Uterus (tissue), 4 donors: ENCODE data around the gene CLTA. TPM values are rescaled to one million over a fixed set of nuclear protein-coding genes. Genes with fewer than 3 reads are reported as not detected.
"Not testable (repeated sequence)": the region's sequence is repeated elsewhere in the genome, so short reads cannot be mapped to it uniquely, and the experiment has no call there.

Experiments used
- DNase-seq, 2 donors: peaks; one replicate each; pipeline ENCODE4 v3.0.0-alpha.2; 2019 to 2020
- H3K27ac ChIP-seq, 2 donors: fragments of 200-600 bp; sonication (generic); 1 replicate in 1 of 2; 2 replicates in 1 of 2; pipeline ENCODE4 v1.5.1; 2016 to 2018
- H3K27me3 ChIP-seq, 2 donors: fragments of 200-600 bp; sonication (generic); one replicate each; pipeline ENCODE4 v1.5.1; 2018 to 2019; ENCODE audit warnings: control low read depth in 1 of 2
- H3K36me3 ChIP-seq, 2 donors: fragments of 200-600 bp; sonication (generic); one replicate each; pipeline ENCODE4 v1.5.1; 2019; ENCODE audit warnings: control low read depth in 1 of 2
- H3K4me1 ChIP-seq, 2 donors: fragments of 200-600 bp; sonication (generic); one replicate each; pipeline ENCODE4 v1.5.1; 2018 to 2019; ENCODE audit warnings: control low read depth in 1 of 2
- H3K4me3 ChIP-seq, 2 donors: fragments of 200-600 bp; sonication (generic); 1 replicate in 1 of 2; 2 replicates in 1 of 2; pipeline ENCODE4 v1.5.1; 2018 to 2019; ENCODE audit warnings: mild to moderate bottlenecking in 1 of 2
- H3K9me3 ChIP-seq, 2 donors: fragments of 200-600 bp; sonication (generic); one replicate each; pipeline ENCODE4 v1.5.1; 2019; ENCODE audit warnings: control low read depth in 1 of 2
- CTCF ChIP-seq, 4 experiments: fragments of 200-600 bp in 2 of 4; fragments of 450-650 bp in 2 of 4; sonication (generic) in 2 of 4; IDR thresholded peaks; one replicate each; pipeline ENCODE4 v1.5.1; 2016 to 2019; ENCODE audit warnings: antibody characterized with exemption in 4 of 4, mild to moderate bottlenecking in 2 of 4, moderate library complexity in 1 of 4
- POLR2A ChIP-seq, 2 donors: fragments of 450-650 bp; IDR thresholded peaks; one replicate each; pipeline ENCODE4 v1.6.1; 2016; ENCODE audit warnings: antibody characterized with exemption in 2 of 2, mild to moderate bottlenecking in 1 of 2, moderate library complexity in 1 of 2
- intact Hi-C: fragments of 100-400 bp; cut with DNase I; formaldehyde crosslinking; loops from one replicate; pipeline ENCODE4 v1.15.1; 2023; ENCODE audit warnings: low total_unique reads
- total RNA-seq, 4 donors: library from RNA; depleted of rRNA in 3 of 4; stranded (reverse); fragments of >200 nt in 3 of 4; gene quantifications; one replicate each; pipeline versions ENCODE4 v1.1.0 to v1.2.4, GENCODE V29; 2014 to 2023
- donor health status: DM: yes; HTN: yes; CAD: no.

Gene CLTA
- total RNA-seq, 4 donors from 2014 or later: 111 to 191 (median 141) TPM

DNA sequence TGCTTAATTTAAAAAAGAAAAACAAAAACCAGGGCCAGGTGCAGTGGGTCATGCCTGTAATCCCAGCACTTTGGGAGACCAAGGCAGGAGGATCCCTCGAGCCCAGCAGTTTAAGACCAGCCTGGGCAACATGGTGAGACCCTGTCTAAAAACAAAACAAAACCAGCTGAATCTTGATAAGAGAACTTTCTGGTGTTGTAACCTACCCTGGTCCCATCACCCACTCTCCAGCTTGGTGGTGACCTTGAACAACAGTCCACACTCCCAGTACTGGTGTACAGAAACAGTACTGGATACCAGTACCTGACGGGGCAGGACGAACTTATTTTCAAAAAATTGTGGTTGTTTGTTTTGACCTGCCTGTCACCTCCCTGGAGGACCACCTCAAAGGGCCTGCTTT is 30.9 kb downstream of the CLTA start:
- no peaks in the 10 kb centered on the region for H3K4me1 ChIP-seq
- intact Hi-C loops: no loop called here
- H3K27me3 ChIP-seq: no peaks in the 10 kb centered on the region
- no peaks in the 10 kb centered on the region for H3K36me3 ChIP-seq
- no peak for DNase-seq
- TF ChIP-seq POLR2A (IDR thresholded peaks at IDR 0.05): no peak
- TF ChIP-seq CTCF (IDR thresholded peaks at IDR 0.05): no peak
- H3K9me3 ChIP-seq: peaks cover 0 to 4% of the 10 kb centered on the region in 2 donors
- H3K4me3 ChIP-seq: no peak overlapping the region
- no peak overlapping the region for H3K27ac ChIP-seq

- H3K4me3 ChIP-seq: no peak overlapping the region
- peaks cover 0 to 4% of the 10 kb centered on the region in 2 donors for H3K9me3 ChIP-seq
- intact Hi-C loops: no loop called here
- no peak for DNase-seq
- TF ChIP-seq POLR2A (IDR thresholded peaks at IDR 0.05) (no peak), CTCF (IDR thresholded peaks at IDR 0.05) (no peak)
- H3K36me3 ChIP-seq: no peaks in the 10 kb centered on the region
- H3K27ac ChIP-seq: no peak overlapping the region
- H3K27me3 ChIP-seq: no peaks in the 10 kb centered on the region
- no peaks in the 10 kb centered on the region for H3K4me1 ChIP-seq
Observed at GRCh38 chr9:36222449-36222848, 31.7 kb downstream of the CLTA start.

DNA sequence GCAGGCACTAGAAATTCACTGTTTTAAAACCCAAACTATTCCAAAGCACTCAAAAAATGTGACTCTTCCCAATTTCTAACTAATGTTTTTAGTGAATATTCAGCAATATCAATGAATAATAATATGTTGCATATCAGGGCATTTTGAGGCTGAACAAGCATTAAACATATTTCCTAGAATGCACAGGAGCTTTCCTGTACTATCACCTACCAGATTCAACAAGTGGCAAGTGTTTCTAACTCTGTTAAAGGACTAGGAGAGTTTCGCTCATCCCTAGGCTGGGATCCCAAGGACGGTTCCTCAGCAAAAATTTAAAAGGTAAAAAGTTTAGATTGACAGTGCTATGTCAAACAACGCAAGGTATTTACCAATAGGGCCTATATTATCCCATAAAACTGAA is 46.5 kb downstream of the CLTA start:
- H3K4me3 ChIP-seq: no peak overlapping the region
- no peaks in the 10 kb centered on the region for H3K36me3 ChIP-seq
- H3K4me1 ChIP-seq: no peaks in the 10 kb centered on the region
- DNase-seq: no peak
- TF ChIP-seq CTCF (IDR thresholded peaks at IDR 0.05) (no peak), POLR2A (IDR thresholded peaks at IDR 0.05) (no peak)
- no peak overlapping the region for H3K27ac ChIP-seq
- intact Hi-C loops: no loop called here
- no peaks in the 10 kb centered on the region for H3K27me3 ChIP-seq
- no peaks in the 10 kb centered on the region for H3K9me3 ChIP-seq

DNA sequence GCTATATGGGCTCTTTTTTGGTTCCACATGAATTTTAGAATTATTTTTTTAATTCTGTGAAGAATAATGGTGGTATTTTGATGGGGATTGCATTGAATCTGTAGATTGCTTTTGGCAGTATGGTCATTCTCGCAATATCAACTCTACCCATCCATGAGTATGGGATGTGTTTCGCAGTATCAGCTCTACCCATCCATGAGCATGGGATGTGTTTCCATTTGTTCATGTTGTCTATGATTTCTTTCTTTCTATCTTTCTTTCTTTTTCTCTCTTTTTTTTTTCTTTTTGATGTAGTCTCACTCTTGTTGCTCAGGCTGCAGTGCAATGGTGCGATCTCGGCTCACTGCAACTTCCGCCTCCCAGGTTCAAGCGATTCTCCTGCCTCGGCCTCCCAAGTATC is 48.5 kb downstream of the CLTA start:
- DNase-seq, H3K4me3 ChIP-seq, H3K27ac ChIP-seq, H3K27me3 ChIP-seq, H3K36me3 ChIP-seq, intact Hi-C loops, H3K9me3 ChIP-seq, H3K4me1 ChIP-seq: not testable (repeated sequence)

- H3K27ac ChIP-seq, DNase-seq, H3K36me3 ChIP-seq, H3K9me3 ChIP-seq, H3K4me3 ChIP-seq, intact Hi-C loops, H3K4me1 ChIP-seq, H3K27me3 ChIP-seq: not testable (repeated sequence)
Observed at GRCh38 chr9:36239675-36240074, 49.0 kb downstream of the CLTA start.

- no peaks in the 10 kb centered on the region for H3K27me3 ChIP-seq
- no peak for DNase-seq
- intact Hi-C loops: no loop called here
- no peak for TF ChIP-seq POLR2A (IDR thresholded peaks at IDR 0.05)
- no peak overlapping the region for H3K4me3 ChIP-seq
- no peaks in the 10 kb centered on the region for H3K36me3 ChIP-seq
- H3K9me3 ChIP-seq: no peaks in the 10 kb centered on the region
- H3K27ac ChIP-seq: no peak overlapping the region
- H3K4me1 ChIP-seq: no peaks in the 10 kb centered on the region
Observed at GRCh38 chr9:36245906-36246305, 55.2 kb downstream of the CLTA start.

DNA sequence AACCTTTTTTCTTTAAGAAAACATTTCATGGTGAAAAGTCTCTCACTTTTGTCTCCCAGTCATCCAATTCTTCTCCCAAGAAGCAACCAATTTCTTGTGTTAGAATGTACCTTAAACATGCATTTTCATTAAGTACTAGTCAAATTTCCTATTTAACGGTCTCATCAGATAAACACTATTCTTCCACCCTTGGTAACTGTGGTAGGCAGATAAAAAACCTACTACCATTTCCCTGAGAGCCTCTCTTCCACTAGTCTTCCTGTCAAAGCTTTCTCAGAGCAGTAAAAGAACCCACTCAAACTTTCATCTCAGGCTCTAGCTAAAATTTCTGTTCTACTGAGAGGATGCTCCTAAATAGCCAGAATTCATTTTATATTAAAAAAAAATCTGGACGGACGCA is 56.6 kb downstream of the CLTA start:
- Histone ChIP-seq H3K4me1 (no peaks in the 10 kb centered on the region), H3K27ac (no peak overlapping the region), H3K27me3 (no peaks in the 10 kb centered on the region), H3K4me3 (no peak overlapping the region), H3K9me3 (no peaks in the 10 kb centered on the region), H3K36me3 (no peaks in the 10 kb centered on the region)
- TF ChIP-seq POLR2A (IDR thresholded peaks at IDR 0.05) (no peak), CTCF (IDR thresholded peaks at IDR 0.05) (no peak)
- DNase-seq: no peak
- intact Hi-C loops: no loop called here
